ENCODE measurements around the gene PLAAT5.
"Not testable (repeated sequence)": the region's sequence is repeated elsewhere in the genome, so short reads cannot be mapped to it uniquely, and the experiment has no call there.

The PLAAT5 gene

DNA sequence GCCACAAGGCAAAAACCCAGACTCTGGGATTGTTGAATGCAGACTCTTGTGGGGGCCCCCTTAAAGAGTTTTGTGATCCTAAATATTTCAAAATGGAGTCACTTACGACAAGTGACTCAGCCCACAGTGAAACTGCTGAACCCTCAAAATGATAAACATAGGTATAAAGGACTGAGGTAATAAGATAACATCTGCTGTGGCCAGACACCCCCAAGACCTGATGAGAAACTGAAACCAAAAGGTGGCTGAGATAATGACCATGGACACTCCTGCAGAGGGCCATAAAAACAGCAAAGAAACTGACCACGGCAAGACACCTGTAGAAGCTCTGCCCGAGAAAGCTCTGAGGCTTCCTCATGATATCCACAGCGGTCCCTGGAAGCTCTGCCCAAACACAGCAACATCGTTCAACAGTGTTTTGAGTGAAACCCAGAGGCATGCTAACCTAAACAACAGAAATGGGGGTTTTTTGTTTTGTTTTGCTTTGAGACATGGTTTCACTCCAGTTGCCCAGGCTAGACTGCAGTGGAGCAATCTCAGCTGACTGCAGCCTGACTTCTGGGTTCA, 44.0 kb upstream of the PLAAT5 start:
- TF ChIP-seq ISL1 (CRISPR knock-in tag; IDR thresholded peaks at IDR 0.05) (no peak), OSR1 (CRISPR knock-in tag; IDR thresholded peaks at IDR 0.05) (no peak), SNAI2 (CRISPR knock-in tag; IDR thresholded peaks at IDR 0.05) (no peak), BACH2 (CRISPR knock-in tag; IDR thresholded peaks at IDR 0.05; ENCODE audit: borderline replicate concordance) (no peak), ZNF565 (CRISPR knock-in tag; conservative IDR thresholded peaks at IDR 0.05; ENCODE audit: low read depth) (no peak)
- TF ChIP-seq, protein P1, sequence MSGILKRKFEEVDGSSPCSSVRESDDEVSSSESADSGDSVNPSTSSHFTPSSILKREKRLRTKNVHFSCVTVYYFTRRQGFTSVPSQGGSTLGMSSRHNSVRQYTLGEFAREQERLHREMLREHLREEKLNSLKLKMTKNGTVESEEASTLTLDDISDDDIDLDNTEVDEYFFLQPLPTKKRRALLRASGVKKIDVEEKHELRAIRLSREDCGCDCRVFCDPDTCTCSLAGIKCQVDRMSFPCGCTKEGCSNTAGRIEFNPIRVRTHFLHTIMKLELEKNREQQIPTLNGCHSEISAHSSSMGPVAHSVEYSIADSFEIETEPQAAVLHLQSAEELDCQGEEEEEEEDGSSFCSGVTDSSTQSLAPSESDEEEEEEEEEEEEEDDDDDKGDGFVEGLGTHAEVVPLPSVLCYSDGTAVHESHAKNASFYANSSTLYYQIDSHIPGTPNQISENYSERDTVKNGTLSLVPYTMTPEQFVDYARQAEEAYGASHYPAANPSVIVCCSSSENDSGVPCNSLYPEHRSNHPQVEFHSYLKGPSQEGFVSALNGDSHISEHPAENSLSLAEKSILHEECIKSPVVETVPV (CRISPR knock-in tag; IDR thresholded peaks at IDR 0.05) = no peak
- ATAC-seq = no peak

DNA sequence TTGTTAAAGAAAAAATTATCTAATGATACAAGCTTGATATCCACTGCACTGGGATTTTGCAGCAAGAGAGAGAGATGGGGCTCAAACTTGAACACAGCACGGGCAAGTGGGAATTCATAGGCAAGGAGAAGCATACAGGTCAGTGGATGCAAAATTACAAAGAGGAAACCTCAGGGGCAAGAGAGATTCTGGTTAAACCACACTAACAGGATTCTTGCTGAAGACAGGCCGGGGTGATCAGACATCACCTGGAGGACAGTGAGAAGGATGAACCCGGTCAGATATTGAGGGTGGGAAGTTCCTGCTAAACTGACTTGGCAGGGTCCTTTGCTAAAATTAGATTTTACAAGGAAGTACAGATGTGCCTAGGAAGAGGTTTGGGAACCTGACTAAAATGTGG, 43.1 kb upstream of the PLAAT5 start:
- TF ChIP-seq ARNTL (CRISPR knock-in tag; IDR thresholded peaks at IDR 0.05; ENCODE audit: borderline replicate concordance, low read depth) = no peak
- no peak for TF ChIP-seq TOX (CRISPR knock-in tag; IDR thresholded peaks at IDR 0.05; ENCODE audit: borderline replicate concordance)
- no peak for TF ChIP-seq CSDC2 (CRISPR knock-in tag; IDR thresholded peaks at IDR 0.05)
- no peak for ATAC-seq

GRCh38 chr11:63532799-63533475, 42.0 kb upstream of the PLAAT5 start:
- ATAC-seq = no peak
- no peak for TF ChIP-seq RARB (CRISPR knock-in tag; IDR thresholded peaks at IDR 0.05)
- TF ChIP-seq, protein P1 (CRISPR knock-in tag; IDR thresholded peaks at IDR 0.05) = no peak
- TF ChIP-seq TSHZ2 (CRISPR knock-in tag; IDR thresholded peaks at IDR 0.05) = no peak
- TF ChIP-seq ZFP3 (CRISPR knock-in tag; IDR thresholded peaks at IDR 0.05) = no peak
- TF ChIP-seq CSDC2 (CRISPR knock-in tag; IDR thresholded peaks at IDR 0.05) = no peak
- TF ChIP-seq ZNF70 (CRISPR knock-in tag; IDR thresholded peaks at IDR 0.05) = no peak
- no peak for TF ChIP-seq ISL1 (CRISPR knock-in tag; IDR thresholded peaks at IDR 0.05)
- TF ChIP-seq TCF4 (CRISPR knock-in tag; IDR thresholded peaks at IDR 0.05; ENCODE audit: borderline replicate concordance) = no peak

DNA sequence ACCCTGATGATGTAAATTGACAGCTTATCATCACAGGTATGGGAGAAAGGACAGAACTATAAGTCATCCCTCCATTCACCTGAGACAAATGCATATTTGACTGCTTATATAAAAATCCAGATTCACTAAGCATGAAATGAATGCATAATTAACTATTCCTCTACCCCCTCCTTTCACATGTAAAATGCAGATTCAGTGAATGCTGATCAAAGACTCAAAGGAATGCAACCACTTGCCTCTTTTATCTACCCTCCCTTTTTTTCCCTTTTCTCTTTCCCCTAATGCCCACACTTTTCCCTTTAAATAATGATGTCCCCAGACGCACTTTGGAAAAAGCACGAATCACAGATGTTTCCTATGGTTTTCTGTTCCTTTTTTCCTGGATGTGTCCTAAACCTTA, 41.1 kb upstream of the PLAAT5 start:
- no peak for ATAC-seq
- TF ChIP-seq ISL1 (CRISPR knock-in tag; IDR thresholded peaks at IDR 0.05) (no peak), PPARA (CRISPR knock-in tag; IDR thresholded peaks at IDR 0.05; ENCODE audit: borderline replicate concordance) (no peak), ZFP30 (CRISPR knock-in tag; IDR thresholded peaks at IDR 0.05) (no peak), OSR1 (CRISPR knock-in tag; IDR thresholded peaks at IDR 0.05) (no peak)

DNA sequence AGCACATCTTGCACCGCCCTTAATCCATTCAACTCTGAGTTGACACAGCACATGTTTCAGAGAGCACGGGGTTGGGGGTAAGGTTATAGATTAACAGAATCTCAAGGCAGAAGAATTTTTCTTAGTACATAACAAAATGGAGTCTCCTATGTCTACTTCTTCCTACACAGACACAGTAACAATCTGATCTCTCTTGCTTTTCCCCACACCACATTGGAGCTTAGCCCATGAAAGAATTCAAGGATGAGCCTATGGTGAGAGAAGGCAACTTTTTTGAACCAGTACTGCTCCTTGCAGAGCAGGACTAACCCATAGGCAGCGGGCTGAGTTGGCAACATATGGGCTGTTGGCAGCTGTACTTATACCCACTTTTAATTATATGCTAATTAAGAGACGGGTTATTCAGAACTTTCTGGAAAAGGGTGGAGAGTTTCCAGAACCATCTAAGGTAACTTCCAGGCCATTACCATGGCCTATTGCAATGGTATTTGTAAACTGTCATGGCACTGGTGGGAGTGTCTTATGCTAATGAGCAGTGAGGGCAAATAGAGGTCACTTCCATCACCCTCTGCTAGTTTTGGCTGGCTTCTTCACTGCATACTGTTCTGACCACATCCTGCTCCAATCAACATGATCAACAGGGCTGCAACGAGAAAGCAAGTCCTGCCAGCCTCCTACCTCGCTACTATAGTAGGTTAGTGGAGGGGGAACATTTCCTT, 40.3 kb upstream of the PLAAT5 start:
- peak; percentile 84 for TF ChIP-seq RARB (CRISPR knock-in tag; IDR thresholded peaks at IDR 0.05)
- peak; percentile 98 for TF ChIP-seq CSDC2 (CRISPR knock-in tag; IDR thresholded peaks at IDR 0.05)
- TF ChIP-seq OSR1 (CRISPR knock-in tag; IDR thresholded peaks at IDR 0.05) = peak; percentile 77; the same call in 1 of the 2 replicates
- TF ChIP-seq ZFP3 (CRISPR knock-in tag; IDR thresholded peaks at IDR 0.05) = peak; percentile 20; the same call in 1 of the 2 replicates
- TF ChIP-seq TOX (CRISPR knock-in tag; IDR thresholded peaks at IDR 0.05; ENCODE audit: borderline replicate concordance) = peak; percentile 71; the same call in 1 of the 2 replicates
- ATAC-seq = peak; percentile 93

- TF ChIP-seq GLIS3 (CRISPR knock-in tag; IDR thresholded peaks at IDR 0.05) (no peak), CSDC2 (CRISPR knock-in tag; IDR thresholded peaks at IDR 0.05) (no peak), ISL1 (CRISPR knock-in tag; IDR thresholded peaks at IDR 0.05) (no peak), PPARA (CRISPR knock-in tag; IDR thresholded peaks at IDR 0.05; ENCODE audit: borderline replicate concordance) (no peak), ZNF565 (CRISPR knock-in tag; conservative IDR thresholded peaks at IDR 0.05; ENCODE audit: low read depth) (no peak), ZNF70 (CRISPR knock-in tag; IDR thresholded peaks at IDR 0.05) (no peak), TSHZ2 (CRISPR knock-in tag; IDR thresholded peaks at IDR 0.05) (no peak), ZFP3 (CRISPR knock-in tag; IDR thresholded peaks at IDR 0.05) (no peak), ZFP30 (CRISPR knock-in tag; IDR thresholded peaks at IDR 0.05) (no peak), TOX (CRISPR knock-in tag; IDR thresholded peaks at IDR 0.05; ENCODE audit: borderline replicate concordance) (no peak), ZC3H10 (CRISPR knock-in tag; IDR thresholded peaks at IDR 0.05) (no peak)
- ATAC-seq = no peak
Observed at GRCh38 chr11:63530021-63530420, 39.1 kb upstream of the PLAAT5 start.

- not testable (repeated sequence) for ATAC-seq
Observed at GRCh38 chr11:63529373-63529772, 38.4 kb upstream of the PLAAT5 start.

All from SK-N-SH treated with all-trans-retinoic acid at 6 μM for 48 hours (cell line).